Suprapubic skin (tissue), 4 donors: ENCODE data around the gene QDPR.

ENCODE experiments used
- POLR2A ChIP-seq, 2 donors: fragments of 450-650 bp; IDR thresholded peaks; one replicate each; pipeline ENCODE4 v1.6.1; 2017; ENCODE audit warnings: antibody characterized with exemption in 2 of 2, mild to moderate bottlenecking in 2 of 2, moderate library complexity in 2 of 2
- POLR2AphosphoS5 ChIP-seq, 3 donors: sonication (generic); formaldehyde crosslinking; IDR thresholded peaks; one replicate each; pipeline ENCODE4 v1.6.1; 2017; ENCODE audit warnings: antibody characterized with exemption in 3 of 3
- TF ChIP-seq, protein P1 (sequence below), 2 donors: fragments of 200-600 bp in 1 of 2; fragments of 450-650 bp in 1 of 2; sonication (generic) in 1 of 2; IDR thresholded peaks; one replicate each; pipeline ENCODE4 v1.5.1; 2016 to 2019; ENCODE audit warnings: antibody characterized with exemption in 2 of 2, mild to moderate bottlenecking in 1 of 2, moderate library complexity in 1 of 2

DNA sequence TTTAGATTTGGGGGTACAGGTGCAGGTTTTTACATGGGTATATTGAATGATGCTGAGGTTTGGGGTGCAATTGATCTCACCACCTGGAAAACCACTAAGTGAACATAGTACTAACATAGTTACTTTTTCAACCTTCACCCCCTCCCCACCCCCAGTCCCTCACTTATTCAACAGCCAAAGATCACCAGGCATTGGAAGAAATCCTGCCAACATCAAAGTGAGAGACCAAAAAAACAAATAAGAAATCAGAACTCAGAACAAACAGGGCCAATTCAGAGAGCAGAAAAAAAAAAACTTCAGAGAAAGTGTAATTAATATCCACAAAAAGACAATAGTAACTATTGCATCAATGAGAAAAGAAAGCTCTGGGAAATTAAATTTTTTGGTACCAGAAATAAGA, 44.6 kb upstream of the QDPR start:
- TF ChIP-seq, protein P1, sequence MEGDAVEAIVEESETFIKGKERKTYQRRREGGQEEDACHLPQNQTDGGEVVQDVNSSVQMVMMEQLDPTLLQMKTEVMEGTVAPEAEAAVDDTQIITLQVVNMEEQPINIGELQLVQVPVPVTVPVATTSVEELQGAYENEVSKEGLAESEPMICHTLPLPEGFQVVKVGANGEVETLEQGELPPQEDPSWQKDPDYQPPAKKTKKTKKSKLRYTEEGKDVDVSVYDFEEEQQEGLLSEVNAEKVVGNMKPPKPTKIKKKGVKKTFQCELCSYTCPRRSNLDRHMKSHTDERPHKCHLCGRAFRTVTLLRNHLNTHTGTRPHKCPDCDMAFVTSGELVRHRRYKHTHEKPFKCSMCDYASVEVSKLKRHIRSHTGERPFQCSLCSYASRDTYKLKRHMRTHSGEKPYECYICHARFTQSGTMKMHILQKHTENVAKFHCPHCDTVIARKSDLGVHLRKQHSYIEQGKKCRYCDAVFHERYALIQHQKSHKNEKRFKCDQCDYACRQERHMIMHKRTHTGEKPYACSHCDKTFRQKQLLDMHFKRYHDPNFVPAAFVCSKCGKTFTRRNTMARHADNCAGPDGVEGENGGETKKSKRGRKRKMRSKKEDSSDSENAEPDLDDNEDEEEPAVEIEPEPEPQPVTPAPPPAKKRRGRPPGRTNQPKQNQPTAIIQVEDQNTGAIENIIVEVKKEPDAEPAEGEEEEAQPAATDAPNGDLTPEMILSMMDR (IDR thresholded peaks at IDR 0.05) = no peak
- no peak for TF ChIP-seq POLR2A (IDR thresholded peaks at IDR 0.05)
- no peak for TF ChIP-seq POLR2AphosphoS5 (IDR thresholded peaks at IDR 0.05)
